Diencephalon (tissue), 1 donor: ENCODE results near the gene SMAD6. TPM values are rescaled to one million over a fixed set of nuclear protein-coding genes. Genes with fewer than 3 reads are reported as not detected.

ENCODE experiments used
- total RNA-seq: library from RNA; depleted of rRNA; stranded (reverse); fragments of >200 nt; gene quantifications from one replicate; pipeline ENCODE4 v1.2.3, GENCODE V29; 2014

Gene SMAD6
- total RNA-seq = 3.5 TPM

DNA sequence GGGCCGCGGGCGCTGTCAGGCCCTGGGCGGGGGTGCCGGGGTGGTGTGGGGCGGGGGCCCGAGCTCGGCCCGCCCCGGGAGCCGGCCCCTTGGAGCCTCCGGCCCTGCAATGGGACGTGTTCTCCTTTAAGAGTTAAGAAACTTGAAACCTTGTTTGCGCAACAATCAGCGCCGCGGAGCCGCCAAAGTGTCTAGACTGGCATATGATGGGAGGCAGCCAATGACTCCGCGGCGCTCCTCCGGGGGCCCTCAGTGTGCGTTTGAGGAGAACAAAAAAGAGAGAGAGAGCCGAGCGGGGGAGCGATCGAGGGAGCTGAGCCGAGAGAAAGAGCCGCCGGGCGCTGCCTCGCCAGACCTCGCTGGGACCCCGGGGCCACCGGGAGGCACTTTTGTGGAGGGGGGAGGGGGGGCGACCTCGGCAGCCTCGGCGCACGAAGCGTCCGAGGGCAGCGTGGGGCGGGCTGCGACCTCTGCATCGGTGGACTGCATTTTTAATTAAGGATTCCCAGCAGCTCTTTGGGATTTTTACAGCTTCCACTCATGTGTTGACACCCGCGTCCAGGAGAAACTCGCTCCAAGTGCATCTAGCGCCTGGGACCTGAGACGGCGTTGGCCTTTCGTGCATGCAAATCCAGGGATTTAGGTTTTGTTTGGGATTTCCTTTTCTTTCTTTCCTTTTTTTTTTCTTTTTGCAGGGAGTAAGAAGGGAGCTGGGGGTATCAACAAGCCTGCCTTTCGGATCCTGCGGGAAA, at the start of gene SMAD6:
SMAD6 (plus strand) TSS at position 202 of the 752 bp plus-strand sequence. CDS start 1,023 bp downstream, outside the sequence.

Other genes starting within 250 kb of the SMAD6 start
- 12.5 TPM for gene SNAPC5, start 204.5 kb upstream of the SMAD6 start, total RNA-seq
- gene RPL4, start 197.4 kb upstream of the SMAD6 start, total RNA-seq = 1,047 TPM
- gene ZWILCH, start 196.9 kb upstream of the SMAD6 start, total RNA-seq = 31.8 TPM
- 0.46 TPM for gene LCTL, start 136.2 kb upstream of the SMAD6 start, total RNA-seq